Vagina (tissue), 2 donors: ENCODE results near the gene INO80C. TPM values are rescaled to one million over a fixed set of nuclear protein-coding genes. Genes with fewer than 3 reads are reported as not detected.
"Not testable (repeated sequence)": the region's sequence is repeated elsewhere in the genome, so short reads cannot be mapped to it uniquely, and the experiment has no call there.

Experiments used
- DNase-seq, 2 donors: peaks; one replicate each; pipeline ENCODE4 v3.0.0-alpha.2; 2017; ENCODE audit errors: extremely low spot score in 2 of 2
- H3K27ac ChIP-seq: fragments of 200-600 bp; sonication (generic); one replicate; pipeline ENCODE4 v1.5.1; 2019
- H3K27me3 ChIP-seq: fragments of 200-600 bp; sonication (generic); one replicate; pipeline ENCODE4 v1.5.1; 2019
- H3K36me3 ChIP-seq, 2 donors: fragments of 200-600 bp; sonication (generic); one replicate each; pipeline ENCODE4 v1.5.1; 2017 to 2019
- H3K4me1 ChIP-seq: fragments of 200-600 bp; sonication (generic); one replicate; pipeline ENCODE4 v1.5.1; 2019
- H3K4me3 ChIP-seq, 2 donors: fragments of 200-600 bp; sonication (generic); 1 replicate in 1 of 2; 2 replicates in 1 of 2; pipeline ENCODE4 v1.5.1; 2016 to 2019
- H3K9me3 ChIP-seq: fragments of 200-600 bp; sonication (generic); one replicate; pipeline ENCODE4 v1.5.1; 2019
- POLR2A ChIP-seq, 2 donors: fragments of 450-650 bp; IDR thresholded peaks; one replicate each; pipeline ENCODE4 v1.6.1; 2017; ENCODE audit warnings: antibody characterized with exemption in 2 of 2, mild to moderate bottlenecking in 2 of 2, moderate library complexity in 2 of 2
- POLR2AphosphoS5 ChIP-seq, 2 donors: sonication (generic); formaldehyde crosslinking; IDR thresholded peaks; one replicate each; pipeline ENCODE4 v1.9.0; 2017; ENCODE audit warnings: antibody characterized with exemption in 2 of 2, mild to moderate bottlenecking in 2 of 2, low read depth in 1 of 2; ENCODE audit not compliant: insufficient read depth in 1 of 2
- intact Hi-C: fragments of 100-400 bp; cut with DNase I; formaldehyde crosslinking; loops from one replicate; pipeline ENCODE4 v1.15.1; 2023
- total RNA-seq: library from RNA; depleted of rRNA; stranded (reverse); fragments of >200 nt; gene quantifications from one replicate; pipeline ENCODE4 v1.2.3, GENCODE V29; 2016
- TF ChIP-seq, protein P1 (sequence below), 3 experiments: fragments of 450-650 bp in 2 of 3; fragments of 200-600 bp in 1 of 3; sonication (generic) in 1 of 3; IDR thresholded peaks; one replicate each; pipeline ENCODE4 v1.5.1; 2017 to 2019; ENCODE audit warnings: antibody characterized with exemption in 3 of 3, mild to moderate bottlenecking in 2 of 3, moderate library complexity in 2 of 3

INO80C gene
- total RNA-seq, 1 donor from 2014 or later, result 21.1 TPM

DNA sequence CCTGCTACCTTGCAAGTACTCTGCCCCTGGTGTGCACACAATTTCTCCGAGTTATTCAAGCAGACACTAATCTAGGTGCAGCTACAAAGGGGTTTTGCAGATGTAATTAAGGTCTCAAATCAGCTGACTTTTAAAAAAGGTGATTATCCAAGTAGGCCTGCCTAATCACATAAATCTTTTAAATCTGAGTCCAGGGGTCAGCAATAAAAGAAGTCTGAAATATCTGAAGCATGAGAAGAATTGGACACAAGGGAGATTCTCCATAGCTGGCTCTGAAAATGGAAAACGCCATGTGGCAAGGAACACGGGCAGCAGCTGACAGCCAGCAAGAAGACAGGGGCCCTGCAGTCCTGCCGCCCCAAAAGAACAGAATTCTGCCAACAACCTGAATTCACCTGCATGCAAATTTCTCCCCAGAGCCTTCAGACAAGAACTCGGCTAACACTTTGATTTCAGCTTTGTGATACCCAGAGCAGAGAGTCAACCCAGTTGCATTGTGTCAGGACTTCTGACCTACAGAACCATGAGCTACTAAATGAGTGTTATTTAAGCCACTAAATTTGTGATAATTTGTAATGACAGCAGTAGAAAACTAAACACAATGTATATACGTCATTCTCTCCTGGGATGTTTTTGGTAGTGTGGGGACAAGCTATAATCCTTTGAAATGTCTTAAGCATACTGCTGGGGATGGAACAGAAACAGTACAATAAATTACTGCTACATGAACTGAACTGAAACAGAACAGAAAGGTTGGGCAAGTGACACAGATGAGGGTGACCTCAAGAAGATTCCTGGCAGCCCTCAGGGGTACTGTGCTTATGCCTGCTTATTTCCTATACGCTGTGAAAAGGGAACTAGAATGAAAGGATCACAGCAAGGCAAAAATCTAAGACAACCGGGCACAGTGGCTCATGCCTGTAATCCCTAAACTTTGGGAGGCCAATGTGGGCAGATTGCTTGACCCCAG lies 3.2 kb downstream of the INO80C start:
- Histone ChIP-seq H3K36me3 (no peaks in the 10 kb centered on the region), H3K27ac (no peak overlapping the region), H3K4me3 (no peak overlapping the region), H3K4me1 (peaks cover 19% of the 10 kb centered on the region), H3K9me3 (no peaks in the 10 kb centered on the region), H3K27me3 (no peaks in the 10 kb centered on the region)
- no peak for TF ChIP-seq POLR2A (IDR thresholded peaks at IDR 0.05)
- intact Hi-C loops, result no loop called here
- DNase-seq, result no peak

DNA sequence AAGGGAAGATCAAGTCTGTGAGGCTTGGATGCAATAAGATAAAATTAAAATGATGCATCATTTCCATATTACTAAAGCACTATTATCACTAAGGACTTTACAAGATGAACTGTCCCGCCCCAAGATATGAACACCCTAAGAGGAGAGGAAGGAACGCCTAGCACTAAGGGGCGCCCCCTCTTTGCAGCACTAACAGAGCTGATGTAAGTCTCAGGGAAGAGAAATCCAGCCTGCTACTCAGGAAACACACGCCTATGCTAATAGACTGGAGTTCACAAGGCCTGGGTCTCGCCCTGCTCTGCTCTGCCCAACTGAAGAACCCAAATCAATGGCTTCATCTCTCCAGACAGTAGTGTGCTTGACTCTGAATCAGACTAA lies 6.1 kb downstream of the INO80C start:
- Histone ChIP-seq H3K4me3 (no peak overlapping the region), H3K36me3 (no peaks in the 10 kb centered on the region), H3K27me3 (no peaks in the 10 kb centered on the region), H3K4me1 (peaks cover 15% of the 10 kb centered on the region), H3K27ac (no peak overlapping the region), H3K9me3 (no peaks in the 10 kb centered on the region)
- no peak for DNase-seq
- intact Hi-C loops, result no loop called here
- TF ChIP-seq, protein P1, sequence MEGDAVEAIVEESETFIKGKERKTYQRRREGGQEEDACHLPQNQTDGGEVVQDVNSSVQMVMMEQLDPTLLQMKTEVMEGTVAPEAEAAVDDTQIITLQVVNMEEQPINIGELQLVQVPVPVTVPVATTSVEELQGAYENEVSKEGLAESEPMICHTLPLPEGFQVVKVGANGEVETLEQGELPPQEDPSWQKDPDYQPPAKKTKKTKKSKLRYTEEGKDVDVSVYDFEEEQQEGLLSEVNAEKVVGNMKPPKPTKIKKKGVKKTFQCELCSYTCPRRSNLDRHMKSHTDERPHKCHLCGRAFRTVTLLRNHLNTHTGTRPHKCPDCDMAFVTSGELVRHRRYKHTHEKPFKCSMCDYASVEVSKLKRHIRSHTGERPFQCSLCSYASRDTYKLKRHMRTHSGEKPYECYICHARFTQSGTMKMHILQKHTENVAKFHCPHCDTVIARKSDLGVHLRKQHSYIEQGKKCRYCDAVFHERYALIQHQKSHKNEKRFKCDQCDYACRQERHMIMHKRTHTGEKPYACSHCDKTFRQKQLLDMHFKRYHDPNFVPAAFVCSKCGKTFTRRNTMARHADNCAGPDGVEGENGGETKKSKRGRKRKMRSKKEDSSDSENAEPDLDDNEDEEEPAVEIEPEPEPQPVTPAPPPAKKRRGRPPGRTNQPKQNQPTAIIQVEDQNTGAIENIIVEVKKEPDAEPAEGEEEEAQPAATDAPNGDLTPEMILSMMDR (IDR thresholded peaks at IDR 0.05), result no peak
- TF ChIP-seq POLR2A (IDR thresholded peaks at IDR 0.05) (no peak), POLR2AphosphoS5 (IDR thresholded peaks at IDR 0.05; ENCODE audit: insufficient read depth in 1 of 2, low read depth in 1 of 2) (no peak)

DNA sequence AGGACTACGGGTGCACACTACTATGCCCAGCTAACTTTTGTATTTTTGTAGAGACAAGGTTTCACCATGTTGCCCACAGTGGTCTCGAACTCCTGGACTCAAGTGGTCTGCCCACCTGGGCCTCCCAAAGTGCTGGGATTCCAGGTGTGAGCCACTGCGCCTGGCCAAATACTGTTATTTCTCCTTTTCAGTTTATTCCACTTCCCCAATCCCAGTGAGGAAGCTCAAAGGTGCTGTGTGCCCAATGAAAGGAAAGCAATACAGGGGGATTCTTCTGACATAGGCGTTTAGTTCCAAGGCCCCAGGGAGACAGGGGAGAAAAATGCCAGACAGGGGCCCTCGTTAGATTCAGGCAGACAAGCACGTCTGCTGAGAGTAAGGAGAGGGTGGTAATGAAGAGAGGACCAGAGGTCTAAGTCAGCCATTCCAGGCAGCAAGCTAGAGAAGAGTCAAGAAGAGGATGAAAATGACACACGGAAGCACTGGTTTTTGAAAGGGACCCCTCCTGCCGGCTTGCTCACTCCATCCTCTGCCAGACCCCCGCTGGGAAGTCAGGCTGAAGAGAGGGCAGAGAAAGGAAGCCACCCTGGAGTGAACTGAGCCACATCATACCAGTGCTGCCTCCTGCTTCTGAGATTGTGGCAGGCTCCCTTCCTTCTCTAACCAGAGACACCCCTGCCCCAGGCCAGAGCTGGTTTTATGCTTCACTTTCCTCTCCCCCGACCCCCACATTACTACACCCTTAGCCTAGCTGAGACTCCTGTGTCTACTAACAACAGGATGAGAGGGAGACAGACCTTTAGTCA lies 6.7 kb downstream of the INO80C start:
- Histone ChIP-seq H3K9me3 (no peaks in the 10 kb centered on the region), H3K4me3 (no peak overlapping the region), H3K27ac (no peak overlapping the region), H3K27me3 (no peaks in the 10 kb centered on the region), H3K4me1 (peaks cover 9% of the 10 kb centered on the region), H3K36me3 (no peaks in the 10 kb centered on the region)
- no peak for DNase-seq
- TF ChIP-seq POLR2AphosphoS5 (IDR thresholded peaks at IDR 0.05; ENCODE audit: insufficient read depth in 1 of 2, low read depth in 1 of 2), result no peak
- no peak for TF ChIP-seq POLR2A (IDR thresholded peaks at IDR 0.05)
- TF ChIP-seq, protein P1 (IDR thresholded peaks at IDR 0.05), result no peak
- intact Hi-C loops, result no loop called here

DNA sequence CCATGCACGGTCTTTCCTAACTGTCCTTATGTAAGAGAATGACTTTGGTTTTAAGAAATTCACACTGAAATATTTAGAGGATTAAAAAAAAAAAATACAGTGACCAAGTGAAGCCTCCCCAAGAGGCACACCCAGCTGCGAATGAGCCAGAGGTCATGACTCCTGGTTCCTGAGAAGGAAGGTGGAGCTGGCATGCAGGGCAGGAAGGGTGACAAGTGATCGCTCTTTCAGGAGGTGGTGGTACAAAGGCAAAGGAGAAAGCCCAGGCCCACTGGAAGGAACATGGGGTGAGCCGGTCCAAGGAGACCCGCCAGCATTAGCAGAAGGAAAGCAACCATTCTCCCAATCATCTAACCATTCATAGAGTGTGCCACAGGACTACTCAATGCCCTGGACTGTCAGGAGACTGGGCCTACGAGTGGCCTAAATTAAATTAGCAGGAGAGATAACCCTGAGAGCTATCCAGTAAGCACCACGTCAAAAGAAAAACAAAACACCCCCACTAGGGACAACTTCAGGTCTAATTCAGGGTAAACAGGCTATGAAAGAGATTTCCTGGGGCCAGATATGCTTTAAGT lies 7.8 kb downstream of the INO80C start:
- Histone ChIP-seq H3K36me3 (no peaks in the 10 kb centered on the region), H3K4me1 (no peaks in the 10 kb centered on the region), H3K27me3 (no peaks in the 10 kb centered on the region), H3K27ac (no peak overlapping the region), H3K9me3 (no peaks in the 10 kb centered on the region), H3K4me3 (no peak overlapping the region)
- TF ChIP-seq POLR2AphosphoS5 (IDR thresholded peaks at IDR 0.05; ENCODE audit: insufficient read depth in 1 of 2, low read depth in 1 of 2) (no peak), POLR2A (IDR thresholded peaks at IDR 0.05) (no peak)
- TF ChIP-seq, protein P1 (IDR thresholded peaks at IDR 0.05), result no peak
- no peak for DNase-seq
- intact Hi-C loops, result no loop called here

DNA sequence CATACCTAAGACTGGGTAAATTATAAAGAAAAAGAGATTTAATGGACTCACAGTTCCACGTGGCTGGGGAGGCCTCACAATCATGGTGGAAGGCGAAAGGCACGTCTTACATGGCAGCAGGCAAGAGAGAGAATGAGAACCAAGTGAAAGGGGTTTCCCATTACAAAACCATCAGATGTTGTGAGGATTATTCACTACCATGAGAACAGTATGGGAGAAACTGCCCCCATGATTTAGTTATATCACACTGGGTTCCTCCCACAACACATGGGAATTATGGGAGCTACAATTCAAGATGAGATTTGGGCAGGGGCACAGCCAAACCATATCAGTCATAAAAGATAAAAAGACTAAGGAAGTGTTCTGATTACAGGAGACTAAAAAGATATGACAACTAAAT lies 8.5 kb downstream of the INO80C start:
- H3K4me3 ChIP-seq, H3K36me3 ChIP-seq, H3K4me1 ChIP-seq, intact Hi-C loops, DNase-seq, H3K27ac ChIP-seq, H3K27me3 ChIP-seq, H3K9me3 ChIP-seq: not testable (repeated sequence)

DNA sequence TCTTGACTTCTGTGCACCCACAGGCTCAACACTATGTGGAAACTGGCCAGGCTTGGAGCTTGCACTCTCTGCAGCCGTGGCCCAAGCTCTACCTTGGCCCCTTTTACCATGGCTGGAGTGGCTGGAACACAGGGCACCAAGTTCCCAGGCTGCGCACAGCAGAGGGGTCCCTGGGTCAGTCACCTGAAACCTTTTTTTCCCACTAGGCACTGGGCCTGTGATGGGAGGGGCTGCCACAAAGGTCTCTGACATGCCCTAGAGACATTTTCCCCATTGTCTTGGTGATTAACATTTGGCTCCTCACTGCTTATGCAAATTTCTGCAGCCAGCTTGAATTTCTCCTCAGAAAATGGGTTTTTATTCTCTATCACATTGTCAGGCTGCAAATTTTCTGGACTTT lies 9.4 kb downstream of the INO80C start:
- H3K4me3 ChIP-seq, H3K36me3 ChIP-seq, H3K9me3 ChIP-seq, DNase-seq, H3K4me1 ChIP-seq, intact Hi-C loops, H3K27ac ChIP-seq, H3K27me3 ChIP-seq: not testable (repeated sequence)

DNA sequence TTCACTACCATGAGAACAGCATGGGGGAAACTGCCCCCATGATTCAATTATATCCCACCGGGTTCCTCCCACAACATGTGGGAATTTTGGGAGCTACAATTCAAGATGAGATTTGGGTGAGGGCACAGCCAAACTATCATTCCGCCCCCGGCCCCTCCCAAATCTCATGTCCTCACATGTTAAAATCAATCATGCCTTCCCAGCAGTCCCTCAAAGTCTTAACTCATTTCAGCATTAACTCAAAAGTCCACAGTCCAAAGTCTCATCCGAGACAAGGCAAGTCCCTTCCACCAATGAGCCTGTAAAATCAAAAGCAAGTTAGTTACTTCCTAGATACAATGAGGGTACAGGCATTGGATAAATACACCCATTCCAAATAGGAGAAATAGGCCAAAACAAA lies 10.2 kb downstream of the INO80C start:
- H3K27me3 ChIP-seq, H3K9me3 ChIP-seq, H3K4me1 ChIP-seq, DNase-seq, intact Hi-C loops, H3K4me3 ChIP-seq, H3K27ac ChIP-seq, H3K36me3 ChIP-seq: not testable (repeated sequence)
